Activated CD4-positive, alpha-beta T cell treated with anti-CD3 and anti-CD28 coated beads, Interleukin-2, amount 10 ng/mL, durations not matched to agents 24 days and 14 days (primary cell): ENCODE measurements around the gene MZB1. TPM values are rescaled to one million over a fixed set of nuclear protein-coding genes. Genes with fewer than 3 reads are reported as not detected.
"Not testable (repeated sequence)": the region's sequence is repeated elsewhere in the genome, so short reads cannot be mapped to it uniquely, and the experiment has no call there.

Experiments used
- DNase-seq: peaks from one replicate; pipeline ENCODE4 v3.0.0; 2022
- H3K27ac Mint-ChIP-seq: one replicate; pipeline ENCODE4 v1.8.0; 2022; ENCODE audit warnings: mild to moderate bottlenecking, mixed read lengths
- H3K27me3 Mint-ChIP-seq: one replicate; pipeline ENCODE4 v1.8.0; 2022; ENCODE audit warnings: mixed read lengths
- H3K36me3 Mint-ChIP-seq: one replicate; pipeline ENCODE4 v1.8.0; 2022; ENCODE audit warnings: low read depth, mild to moderate bottlenecking, mixed read lengths
- H3K4me1 Mint-ChIP-seq: one replicate; pipeline ENCODE4 v1.8.0; 2021; ENCODE audit warnings: mixed read lengths
- H3K4me3 Mint-ChIP-seq: one replicate; pipeline ENCODE4 v1.8.0; 2022; ENCODE audit warnings: mild to moderate bottlenecking, moderate library complexity, mixed read lengths
- H3K9me3 Mint-ChIP-seq: one replicate; pipeline ENCODE4 v1.8.0; 2021; ENCODE audit warnings: mixed read lengths
- intact Hi-C: fragments of 100-400 bp; cut with micrococcal nuclease; formaldehyde crosslinking; loops from one replicate; pipeline ENCODE4 v1.15.1; 2023
- total RNA-seq: library from RNA; stranded (reverse); gene quantifications from 2 replicates; pipeline ENCODE4 v1.2.3, GENCODE V29; 2022

Gene MZB1
- total RNA-seq, 1 donor from 2014 or later, result 29.1 TPM

- peak; percentile 96 for DNase-seq
- Mint-ChIP-seq H3K27ac (peak overlapping the region; percentile 97), H3K4me3 (peak overlapping the region; percentile 99), H3K9me3 (no peaks in the 10 kb centered on the region), H3K27me3 (no peaks in the 10 kb centered on the region), H3K4me1 (peaks cover 53% of the 10 kb centered on the region), H3K36me3 (peaks cover 23% of the 10 kb centered on the region)
- intact Hi-C loops, result loop anchor here (1.0 to 5.0 kb wide), 5 partner anchors 11 to 928 kb away; partner anchors contain the start of genes EGR1, PAIP2 and SPATA24
Observed at GRCh38 chr5:139392678-139393496, 3.2 kb upstream of the MZB1 start.

GRCh38 chr5:139392324-139392677 is 2.6 kb upstream of the MZB1 start:
- no peaks in the 10 kb centered on the region for H3K9me3 Mint-ChIP-seq
- H3K27me3 Mint-ChIP-seq, result no peaks in the 10 kb centered on the region
- no peak for DNase-seq
- H3K4me1 Mint-ChIP-seq, result peaks cover 54% of the 10 kb centered on the region
- intact Hi-C loops, result loop anchor here (1.0 to 5.0 kb wide), 4 partner anchors 12 to 928 kb away; partner anchors contain the start of genes EGR1, PAIP2 and SPATA24
- peak overlapping the region; percentile 99 for H3K27ac Mint-ChIP-seq
- H3K4me3 Mint-ChIP-seq, result peak overlapping the region; percentile 99
- peaks cover 17% of the 10 kb centered on the region for H3K36me3 Mint-ChIP-seq

GRCh38 chr5:139391570-139392323 is 2.0 kb upstream of the MZB1 start:
- Mint-ChIP-seq H3K36me3 (peaks cover 12% of the 10 kb centered on the region), H3K27ac (peak overlapping the region; percentile 99), H3K27me3 (no peaks in the 10 kb centered on the region), H3K4me3 (peak overlapping the region; percentile 99), H3K4me1 (peaks cover 51% of the 10 kb centered on the region), H3K9me3 (no peaks in the 10 kb centered on the region)
- intact Hi-C loops, result loop anchor here (1.0 to 5.0 kb wide), 6 partner anchors 13 to 927 kb away; partner anchors contain the start of genes EGR1, PAIP2 and SPATA24
- DNase-seq, result peak; percentile 82

- Mint-ChIP-seq H3K4me1 (peaks cover 53% of the 10 kb centered on the region), H3K27me3 (no peaks in the 10 kb centered on the region), H3K27ac (peak overlapping the region; percentile 99), H3K36me3 (peaks cover 10% of the 10 kb centered on the region), H3K4me3 (peak overlapping the region; percentile 99), H3K9me3 (no peaks in the 10 kb centered on the region)
- intact Hi-C loops, result loop anchor here (1.0 to 5.0 kb wide), 4 partner anchors 23 to 739 kb away; no protein-coding TSS in a partner anchor
- DNase-seq, result no peak
Observed at GRCh38 chr5:139390639-139391569, 1.2 kb upstream of the MZB1 start.

GRCh38 chr5:139388198-139388821 is 1.4 kb downstream of the MZB1 start:
- intact Hi-C loops, result no loop called here
- no peak for DNase-seq
- H3K9me3 Mint-ChIP-seq, result no peaks in the 10 kb centered on the region
- H3K27me3 Mint-ChIP-seq, result no peaks in the 10 kb centered on the region
- peaks cover 68% of the 10 kb centered on the region for H3K4me1 Mint-ChIP-seq
- H3K4me3 Mint-ChIP-seq, result peak overlapping the region; percentile 77
- peak overlapping the region; percentile 60 for H3K27ac Mint-ChIP-seq
- H3K36me3 Mint-ChIP-seq, result peaks cover 8% of the 10 kb centered on the region

- intact Hi-C loops, result no loop called here
- H3K4me3 Mint-ChIP-seq, result peak overlapping the region; percentile 77
- DNase-seq, result no peak
- H3K9me3 Mint-ChIP-seq, result no peaks in the 10 kb centered on the region
- peak overlapping the region; percentile 60 for H3K27ac Mint-ChIP-seq
- H3K27me3 Mint-ChIP-seq, result no peaks in the 10 kb centered on the region
- peaks cover 8% of the 10 kb centered on the region for H3K36me3 Mint-ChIP-seq
- peaks cover 67% of the 10 kb centered on the region for H3K4me1 Mint-ChIP-seq
Observed at GRCh38 chr5:139387611-139388197, 2.0 kb downstream of the MZB1 start.

- H3K36me3 Mint-ChIP-seq, DNase-seq, H3K4me3 Mint-ChIP-seq, intact Hi-C loops, H3K27me3 Mint-ChIP-seq, H3K9me3 Mint-ChIP-seq: not testable (repeated sequence)
- H3K27ac Mint-ChIP-seq, result peak overlapping the region; percentile 63
- H3K4me1 Mint-ChIP-seq, result peaks cover 67% of the 10 kb centered on the region
Observed at GRCh38 chr5:139386956-139387355, 2.8 kb downstream of the MZB1 start.

- peak overlapping the region; percentile 92 for H3K27ac Mint-ChIP-seq
- H3K27me3 Mint-ChIP-seq, result no peaks in the 10 kb centered on the region
- intact Hi-C loops, result no loop called here
- DNase-seq, result no peak
- peaks cover 59% of the 10 kb centered on the region for H3K4me1 Mint-ChIP-seq
- peaks cover 3% of the 10 kb centered on the region for H3K36me3 Mint-ChIP-seq
- peak overlapping the region; percentile 84 for H3K4me3 Mint-ChIP-seq
- H3K9me3 Mint-ChIP-seq, result no peaks in the 10 kb centered on the region
Observed at GRCh38 chr5:139386050-139386438, 3.7 kb downstream of the MZB1 start.

GRCh38 chr5:139385061-139386049 is 4.4 kb downstream of the MZB1 start:
- H3K4me1 Mint-ChIP-seq, result peaks cover 52% of the 10 kb centered on the region
- intact Hi-C loops, result loop anchor here (2.0 kb wide), 1 partner anchor 15 kb away; no protein-coding TSS in a partner anchor
- H3K4me3 Mint-ChIP-seq, result peak overlapping the region; percentile 84
- peak; percentile 82 for DNase-seq
- peak overlapping the region; percentile 92 for H3K27ac Mint-ChIP-seq
- H3K9me3 Mint-ChIP-seq, result no peaks in the 10 kb centered on the region
- no peaks in the 10 kb centered on the region for H3K27me3 Mint-ChIP-seq
- peaks cover 3% of the 10 kb centered on the region for H3K36me3 Mint-ChIP-seq

GRCh38 chr5:139384591-139385051 is 5.1 kb downstream of the MZB1 start:
- Mint-ChIP-seq H3K4me3 (peak overlapping the region; percentile 84), H3K27me3 (no peaks in the 10 kb centered on the region), H3K9me3 (no peaks in the 10 kb centered on the region), H3K4me1 (peaks cover 44% of the 10 kb centered on the region), H3K36me3 (peaks cover 3% of the 10 kb centered on the region), H3K27ac (peak overlapping the region; percentile 92)
- intact Hi-C loops, result loop anchor here (2.0 kb wide), 1 partner anchor 14 kb away; no protein-coding TSS in a partner anchor
- no peak for DNase-seq

- H3K4me1 Mint-ChIP-seq, result peaks cover 41% of the 10 kb centered on the region
- peak overlapping the region; percentile 92 for H3K27ac Mint-ChIP-seq
- H3K36me3 Mint-ChIP-seq, result no peaks in the 10 kb centered on the region
- DNase-seq, result no peak
- H3K27me3 Mint-ChIP-seq, result no peaks in the 10 kb centered on the region
- H3K4me3 Mint-ChIP-seq, result peak overlapping the region; percentile 84
- H3K9me3 Mint-ChIP-seq, result no peaks in the 10 kb centered on the region
- intact Hi-C loops, result loop anchor here (2.0 kb wide), 1 partner anchor 13 kb away; no protein-coding TSS in a partner anchor
Observed at GRCh38 chr5:139383993-139384590, 5.6 kb downstream of the MZB1 start.
